NOMO-1 treated with DMSO at 0.1 percent for 48 hours (cell line): Measurements from ENCODE around the gene SPACA5B.
"Not testable (repeated sequence)": the region's sequence is repeated elsewhere in the genome, so short reads cannot be mapped to it uniquely, and the experiment has no call there.

Source experiments
- DNase-seq: peaks from one replicate; lab custom pipeline; 2025; ENCODE audit not compliant: unreplicated experiment; lab: John Stamatoyannopoulos, UW

SPACA5B gene

DNA sequence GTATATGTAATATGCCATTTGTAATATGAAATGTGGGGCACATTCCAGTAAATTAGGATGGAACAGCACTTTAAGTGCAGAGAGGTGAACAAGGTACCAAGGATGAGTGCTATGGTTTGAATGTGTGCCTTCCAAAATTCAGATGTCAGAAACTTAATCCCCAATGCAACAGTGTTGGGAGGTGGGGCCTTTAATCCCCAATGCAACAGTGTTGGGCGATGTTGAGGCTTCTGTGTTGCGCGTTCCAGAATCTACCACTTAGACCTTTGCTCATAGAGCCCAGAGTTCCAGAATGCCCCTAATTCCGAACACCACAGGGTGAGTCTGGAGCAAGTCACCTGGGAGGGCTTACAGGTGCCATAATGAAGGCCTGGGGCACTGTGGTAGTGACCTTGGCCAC, at the start of gene SPACA5B:
SPACA5B (plus strand) TSS at position 301 of the 400 bp plus-strand sequence; CDS start at position 363, 62 bp downstream.
- DNase-seq = not testable (repeated sequence)

- peak; percentile 55 for DNase-seq
Observed at GRCh38 chrX:48083212-48083611, 47.2 kb upstream of the SPACA5B start.

DNA sequence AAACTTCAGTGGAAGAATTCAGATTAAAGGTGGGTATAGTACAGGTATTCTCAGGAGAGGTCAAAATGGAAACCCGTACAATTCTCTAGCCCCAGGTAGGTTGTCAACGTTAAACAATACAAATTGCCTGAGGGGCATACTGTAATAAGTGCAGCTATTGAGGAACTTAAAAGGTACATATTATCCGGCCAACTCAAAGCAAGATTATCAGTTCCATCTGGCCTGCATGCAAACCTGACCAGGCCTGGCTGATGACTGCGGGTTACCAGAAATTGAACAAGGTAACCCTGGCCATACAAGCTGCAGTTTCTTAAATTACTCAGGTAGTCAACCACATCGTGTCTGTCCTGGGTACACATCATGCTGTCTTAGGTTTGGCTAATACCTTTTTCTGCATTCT, 46.7 kb upstream of the SPACA5B start:
- DNase-seq = no peak

DNA sequence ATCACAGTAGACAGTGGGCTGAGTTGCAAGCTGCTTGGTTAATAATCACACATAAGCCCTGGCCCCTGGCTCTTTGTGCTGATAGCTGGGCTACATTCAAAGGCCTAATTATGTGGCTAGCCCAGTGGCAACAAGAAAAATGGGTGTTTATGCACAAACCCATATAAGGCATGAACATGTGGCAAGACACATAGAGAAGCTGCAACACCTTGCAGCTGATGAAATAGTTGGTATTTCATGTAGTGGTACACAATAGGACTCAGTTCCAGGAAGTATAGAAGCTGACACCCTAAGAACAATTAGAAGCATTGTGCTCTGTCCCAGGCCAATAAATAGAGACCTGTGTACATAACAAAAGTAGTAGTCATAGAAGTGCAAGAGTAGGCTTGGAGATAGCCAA, 44.3 kb upstream of the SPACA5B start:
- DNase-seq = no peak

GRCh38 chrX:48090123-48090522, 40.3 kb upstream of the SPACA5B start:
- no peak for DNase-seq

- DNase-seq = not testable (repeated sequence)
Observed at GRCh38 chrX:48092558-48092957, 37.9 kb upstream of the SPACA5B start.

GRCh38 chrX:48101443-48101842, 29.0 kb upstream of the SPACA5B start:
- DNase-seq = no peak

DNA sequence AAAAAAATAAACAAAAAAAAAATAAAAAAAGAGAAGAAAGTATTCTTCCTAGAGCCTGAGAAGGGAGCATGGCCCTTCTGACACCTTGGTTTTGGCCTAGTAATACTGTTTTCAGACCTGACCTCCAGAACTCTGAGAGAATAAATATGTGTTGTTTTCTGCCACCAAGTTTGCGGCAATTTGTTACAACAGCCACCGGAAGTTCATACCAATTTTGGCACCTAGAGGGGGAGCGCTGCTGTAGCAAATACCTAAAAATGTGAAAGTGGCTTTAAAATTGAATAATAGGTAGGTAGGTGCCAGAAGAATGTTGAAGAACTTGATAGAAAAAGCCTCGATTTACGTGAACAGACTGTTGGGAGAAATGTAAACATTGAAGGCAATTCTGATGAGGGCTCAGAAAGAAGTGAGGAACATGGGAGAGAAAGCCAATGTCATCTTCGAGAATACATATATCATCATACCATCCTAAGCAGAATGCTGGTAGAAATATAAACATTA, 27.5 kb upstream of the SPACA5B start:
- no peak for DNase-seq

GRCh38 chrX:48107717-48108116, 22.7 kb upstream of the SPACA5B start:
- no peak for DNase-seq

- not testable (repeated sequence) for DNase-seq
Observed at GRCh38 chrX:48125286-48125685, 5.1 kb upstream of the SPACA5B start.

- not testable (repeated sequence) for DNase-seq
Observed at GRCh38 chrX:48132308-48132844, 1.9 kb downstream of the SPACA5B start.

- DNase-seq = not testable (repeated sequence)
Observed at GRCh38 chrX:48139076-48139475, 8.7 kb downstream of the SPACA5B start.

DNA sequence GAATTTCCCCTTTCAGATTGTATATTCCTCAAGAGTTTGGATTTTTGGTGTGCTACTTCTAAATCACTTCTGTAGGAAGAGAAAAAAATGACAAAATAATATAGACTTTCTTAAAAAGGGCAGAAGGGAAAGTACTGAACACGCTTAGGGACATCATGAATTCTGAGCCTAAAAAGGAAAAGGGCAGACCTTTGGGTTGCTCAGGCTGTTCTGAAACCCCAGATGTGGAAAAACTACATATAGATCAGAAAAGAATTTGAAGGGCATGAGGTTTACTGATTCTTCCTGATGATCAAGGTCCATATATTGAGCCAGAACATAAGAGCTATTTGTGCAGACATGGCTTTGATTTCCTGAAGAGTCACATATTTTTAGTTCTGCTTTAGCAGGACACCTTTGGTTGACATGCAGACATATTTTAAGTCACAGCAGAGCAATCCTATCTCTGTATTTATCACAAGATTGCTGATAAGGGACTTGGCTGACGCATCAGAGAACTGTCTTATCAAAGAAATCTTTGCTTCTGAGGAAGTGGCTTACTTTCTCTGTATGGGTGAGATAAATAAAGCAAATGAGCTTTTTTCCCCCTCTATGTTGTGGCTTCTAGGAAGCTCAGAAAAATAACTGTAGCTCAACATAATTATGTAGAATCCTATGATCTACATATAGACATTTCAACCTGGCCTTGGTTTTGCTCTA, 11.5 kb downstream of the SPACA5B start:
- DNase-seq = not testable (repeated sequence)

DNA sequence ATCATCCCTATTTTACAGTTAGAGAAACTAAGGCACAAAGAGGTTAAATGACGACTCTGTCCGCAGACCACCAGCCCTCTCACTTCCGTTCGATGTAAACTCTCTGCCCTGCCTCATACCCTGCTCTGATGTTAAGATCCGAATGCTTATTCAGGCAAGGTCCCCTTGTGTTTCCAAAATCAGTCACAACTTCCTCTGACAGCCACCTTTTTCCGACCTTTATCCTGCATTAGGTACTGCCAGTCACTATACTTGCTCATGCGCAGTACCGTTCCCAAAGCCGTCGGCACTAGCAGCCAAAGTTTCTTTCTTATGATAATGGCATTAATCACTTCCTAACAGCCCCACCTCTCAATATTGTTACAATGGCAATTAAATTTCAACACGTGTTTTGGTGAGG, 12.3 kb downstream of the SPACA5B start:
- not testable (repeated sequence) for DNase-seq

GRCh38 chrX:48153769-48154168, 23.3 kb downstream of the SPACA5B start:
- no peak for DNase-seq

GRCh38 chrX:48154796-48155195, 24.4 kb downstream of the SPACA5B start:
- no peak for DNase-seq

DNA sequence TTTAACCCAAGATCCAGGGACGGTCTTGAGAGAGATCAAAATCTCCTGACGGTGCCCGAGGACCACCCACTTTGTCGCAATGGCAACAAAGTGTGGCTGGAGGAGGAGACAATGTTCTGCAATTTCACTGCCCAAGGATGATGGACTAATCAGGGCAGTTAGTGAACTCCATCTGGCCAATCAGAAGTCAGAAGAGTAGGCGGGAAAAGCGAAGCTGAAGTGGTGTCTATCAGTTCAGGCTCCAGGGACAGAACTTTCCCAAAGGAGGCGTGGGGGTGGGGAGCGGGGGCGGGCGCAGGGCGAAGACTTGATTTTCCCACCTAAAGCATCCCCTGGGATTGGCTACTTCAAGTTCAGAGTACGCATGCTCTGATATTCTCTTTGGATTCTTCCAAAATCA, 25.6 kb downstream of the SPACA5B start:
- no peak for DNase-seq

- no peak for DNase-seq
Observed at GRCh38 chrX:48165241-48165640, 34.8 kb downstream of the SPACA5B start.

- not testable (repeated sequence) for DNase-seq
Observed at GRCh38 chrX:48166322-48166721, 35.9 kb downstream of the SPACA5B start.

GRCh38 chrX:48179691-48180090, 49.3 kb downstream of the SPACA5B start:
- DNase-seq = no peak

DNA sequence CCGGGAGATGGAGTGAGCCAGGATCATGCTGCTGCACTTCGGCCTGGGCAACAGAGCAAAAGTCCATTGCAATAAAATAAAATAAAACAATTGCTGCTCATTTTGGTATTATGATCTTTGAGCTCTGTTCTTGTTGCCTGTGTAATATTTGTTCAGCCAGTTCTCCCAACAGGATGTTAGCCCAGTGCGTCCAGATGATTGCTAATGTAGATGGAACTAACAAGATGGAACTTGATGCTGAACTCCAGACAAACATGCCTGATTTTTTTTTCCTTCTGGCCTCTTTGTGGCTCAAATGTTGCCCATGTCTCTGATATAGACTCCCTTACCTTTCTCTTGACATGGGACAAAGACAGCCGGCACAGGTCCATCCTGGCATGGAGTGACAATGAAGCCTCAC, 50.4 kb downstream of the SPACA5B start:
- DNase-seq = no peak

GRCh38 chrX:48181882-48182281, 51.5 kb downstream of the SPACA5B start:
- not testable (repeated sequence) for DNase-seq
